Middle frontal gyrus (tissue), 1 donor: ENCODE results near the gene ZNF160.
"Not testable (repeated sequence)": the region's sequence is repeated elsewhere in the genome, so short reads cannot be mapped to it uniquely, and the experiment has no call there.

Experiments used
- DNase-seq: peaks from one replicate; pipeline ENCODE4 v3.0.0-alpha.2; 2015; ENCODE audit warnings: low spot score; ENCODE audit errors: extremely low spot score

Gene ZNF160

GRCh38 chr19:53092723-53093122, 10.5 kb downstream of the ZNF160 start:
- no peak for DNase-seq

- no peak for DNase-seq
Observed at GRCh38 chr19:53091413-53092254, 11.6 kb downstream of the ZNF160 start.

GRCh38 chr19:53088091-53088490, 15.1 kb downstream of the ZNF160 start:
- no peak for DNase-seq

GRCh38 chr19:53086949-53087348, 16.3 kb downstream of the ZNF160 start:
- DNase-seq = no peak

GRCh38 chr19:53085496-53085895, 17.7 kb downstream of the ZNF160 start:
- DNase-seq = no peak

GRCh38 chr19:53082929-53083328, 20.3 kb downstream of the ZNF160 start:
- no peak for DNase-seq

- DNase-seq = no peak
Observed at GRCh38 chr19:53079313-53079924, 23.8 kb downstream of the ZNF160 start.

GRCh38 chr19:53078668-53079067, 24.6 kb downstream of the ZNF160 start:
- DNase-seq = no peak

GRCh38 chr19:53076984-53077383, 26.2 kb downstream of the ZNF160 start:
- DNase-seq = peak; percentile 36

GRCh38 chr19:53068834-53069233, 34.4 kb downstream of the ZNF160 start:
- no peak for DNase-seq

GRCh38 chr19:53068199-53068598, 35.0 kb downstream of the ZNF160 start:
- no peak for DNase-seq

- no peak for DNase-seq
Observed at GRCh38 chr19:53057904-53058580, 45.2 kb downstream of the ZNF160 start.

- DNase-seq = no peak
Observed at GRCh38 chr19:53055117-53055516, 48.1 kb downstream of the ZNF160 start.

GRCh38 chr19:53047379-53047778, 55.8 kb downstream of the ZNF160 start:
- DNase-seq = no peak

GRCh38 chr19:53045536-53045935, 57.7 kb downstream of the ZNF160 start:
- DNase-seq = no peak

- DNase-seq = no peak
Observed at GRCh38 chr19:53041366-53041765, 61.9 kb downstream of the ZNF160 start.

GRCh38 chr19:53037101-53038097, 65.8 kb downstream of the ZNF160 start:
- DNase-seq = no peak

- no peak for DNase-seq
Observed at GRCh38 chr19:53034948-53035675, 68.1 kb downstream of the ZNF160 start.

- DNase-seq = no peak
Observed at GRCh38 chr19:53034054-53034453, 69.2 kb downstream of the ZNF160 start.

- DNase-seq = not testable (repeated sequence)
Observed at GRCh38 chr19:53028306-53028705, 74.9 kb downstream of the ZNF160 start.
